ENCODE results near the gene LMNA.

DNA sequence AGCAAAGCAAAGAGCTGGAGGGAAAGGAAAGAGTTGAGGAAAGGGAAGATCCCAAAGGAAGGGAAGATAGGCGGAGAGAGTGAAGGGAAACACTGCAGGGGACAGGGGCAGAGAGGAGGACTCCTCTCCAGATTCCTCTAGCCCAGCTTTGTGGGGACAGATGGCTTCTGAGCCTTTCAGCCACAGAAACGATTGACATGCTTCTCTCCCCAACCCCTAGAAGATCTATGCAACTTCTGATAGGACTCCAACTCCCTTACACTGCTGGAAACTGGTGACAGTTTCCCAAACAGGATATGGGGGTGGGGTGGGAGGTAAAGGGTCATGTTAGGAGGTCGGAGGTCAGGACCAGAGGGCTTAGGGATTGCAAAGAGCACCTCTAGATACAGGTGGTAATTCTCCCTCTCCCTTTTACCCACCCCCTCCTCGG is 38.7 kb upstream of the LMNA start:
- TF ChIP-seq CTCF (IDR thresholded peaks at IDR 0.05) (no peak), POLR2A (IDR thresholded peaks at IDR 0.05) (no peak)

All from stomach (tissue), 4 donors.